K562 (cell line): ENCODE results near the gene HDC. TPM values are rescaled to one million over a fixed set of nuclear protein-coding genes. Genes with fewer than 3 reads are reported as not detected.

Experiments
- CBX5 ChIP-seq: IDR thresholded peaks from 2 replicates; pipeline ENCODE4 v1.6.1; 2014; ENCODE audit warnings: low read depth, borderline replicate concordance
- E2F4 ChIP-seq: sonication (generic); formaldehyde crosslinking; IDR thresholded peaks from 2 replicates; pipeline ENCODE4 v1.8.0; 2022; ENCODE audit warnings: mild to moderate bottlenecking, low read depth, missing genetic modification reagents
- KDM5B ChIP-seq: fragments of 200-600 bp; sonication (generic); IDR thresholded peaks from 2 replicates; pipeline ENCODE4 v1.6.1; 2012; ENCODE audit warnings: low read depth, mild to moderate bottlenecking, moderate library complexity, low read length, control low read depth, inconsistent platforms; ENCODE audit not compliant: insufficient replicate concordance
- KLF6 ChIP-seq: fragments of 250-450 bp; sonication (Bioruptor Pico); IDR thresholded peaks from 2 replicates; pipeline ENCODE4 v1.4.0; 2020; ENCODE audit warnings: mild to moderate bottlenecking, moderate library complexity, borderline replicate concordance
- MAFF ChIP-seq: IDR thresholded peaks from 2 replicates; pipeline ENCODE4 v1.6.1; 2012; ENCODE audit warnings: low read length, improper control_type of control experiment
- NFRKB ChIP-seq: fragments of 450-650 bp; IDR thresholded peaks from 2 replicates; pipeline ENCODE4 v1.6.1; 2016; ENCODE audit warnings: low read depth
- PCBP2 ChIP-seq: fragments of 200-400 bp; formaldehyde crosslinking; IDR thresholded peaks from 2 replicates; pipeline ENCODE4 v1.6.1; 2018; ENCODE audit warnings: low read length, low read depth, mild to moderate bottlenecking, moderate library complexity; ENCODE audit not compliant: poor library complexity, severe bottlenecking
- PYGO2 ChIP-seq: fragments of 450-650 bp; IDR thresholded peaks from 2 replicates; pipeline ENCODE4 v1.6.1; 2016; ENCODE audit warnings: mild to moderate bottlenecking, missing genetic modification characterization, moderate library complexity, missing compliant biosample characterization
- SMAD4 ChIP-seq: fragments of 250-450 bp; sonication (Bioruptor Pico); conservative IDR thresholded peaks from 2 replicates; pipeline ENCODE4 v1.8.0; 2021; ENCODE audit warnings: inconsistent platforms, mild to moderate bottlenecking, moderate library complexity
- SNIP1 ChIP-seq: fragments of 450-650 bp; IDR thresholded peaks from 2 replicates; pipeline ENCODE4 v1.7.1; 2017; ENCODE audit warnings: low read depth, mild to moderate bottlenecking
- STAT5B ChIP-seq: fragments of 250-450 bp; sonication (Bioruptor Pico); IDR thresholded peaks from 2 replicates; pipeline ENCODE4 v1.8.0; 2021; ENCODE audit warnings: mild to moderate bottlenecking, inconsistent platforms
- ZNF695 ChIP-seq: fragments of 450-650 bp; formaldehyde crosslinking; IDR thresholded peaks from 2 replicates; pipeline ENCODE4 v1.4.0; 2020; ENCODE audit warnings: mild to moderate bottlenecking, moderate library complexity
- ZNF77 ChIP-seq: fragments of 250-450 bp; sonication (Bioruptor Pico); IDR thresholded peaks from 2 replicates; pipeline ENCODE4 v1.5.0; 2020
- ZNF830 ChIP-seq: fragments of 250-450 bp; sonication (Bioruptor Pico); IDR thresholded peaks from 2 replicates; pipeline ENCODE4 v1.5.0; 2021; ENCODE audit warnings: mild to moderate bottlenecking
- polyA plus RNA-seq, 8 experiments: library from polyadenylated mRNA; depleted of rRNA in 4 of 8; stranded (reverse) in 5 of 8; unstranded in 3 of 8; fragments of >200 nt; fragmentation: Nextera tagmentation in 2 of 8; fragmentation: Illumina TruSeq in 1 of 8; extraction: Ambion mirVana in 2 of 8; extraction: Trizol in 1 of 8; gene quantifications; 2 replicates each; pipeline versions ENCODE4 v1.2.1 to v1.2.3, GENCODE V29; 2011 to 2014; ENCODE audit warnings: inconsistent platforms in 1 of 8, missing spikeins in 1 of 8
- total RNA-seq, 7 experiments: library from RNA; depleted of rRNA in 6 of 7; stranded (reverse); fragments of >200 nt in 6 of 7; fragmentation: Illumina TruSeq in 2 of 7; extraction: Trizol in 2 of 7; gene quantifications; 2 replicates each; pipeline versions ENCODE4 v1.2.1 to v1.2.3, GENCODE V29; 2011 to 2021; ENCODE audit warnings: low replicate concordance in 1 of 7
- TF ChIP-seq, protein P1 (sequence below): sonication (generic); formaldehyde crosslinking; IDR thresholded peaks from 2 replicates; pipeline ENCODE4 v1.8.1; 2023; ENCODE audit warnings: mild to moderate bottlenecking, missing genetic modification reagents
- TF ChIP-seq, protein P2 (sequence below): sonication (generic); formaldehyde crosslinking; IDR thresholded peaks from 2 replicates; pipeline ENCODE4 v1.8.0; 2022; ENCODE audit warnings: mild to moderate bottlenecking, missing genetic modification reagents
- TF ChIP-seq, protein P3 (sequence below): fragments of 450-650 bp; IDR thresholded peaks from 2 replicates; pipeline ENCODE4 v1.7.0; 2016; ENCODE audit warnings: borderline replicate concordance

Gene HDC
- total and polyA plus RNA-seq, 9 of the 15 experiments (the other 6 are each of a cell fraction or from before 2014, with no cell fraction given) = 0.26 to 5.3 (median 0.99) TPM

DNA sequence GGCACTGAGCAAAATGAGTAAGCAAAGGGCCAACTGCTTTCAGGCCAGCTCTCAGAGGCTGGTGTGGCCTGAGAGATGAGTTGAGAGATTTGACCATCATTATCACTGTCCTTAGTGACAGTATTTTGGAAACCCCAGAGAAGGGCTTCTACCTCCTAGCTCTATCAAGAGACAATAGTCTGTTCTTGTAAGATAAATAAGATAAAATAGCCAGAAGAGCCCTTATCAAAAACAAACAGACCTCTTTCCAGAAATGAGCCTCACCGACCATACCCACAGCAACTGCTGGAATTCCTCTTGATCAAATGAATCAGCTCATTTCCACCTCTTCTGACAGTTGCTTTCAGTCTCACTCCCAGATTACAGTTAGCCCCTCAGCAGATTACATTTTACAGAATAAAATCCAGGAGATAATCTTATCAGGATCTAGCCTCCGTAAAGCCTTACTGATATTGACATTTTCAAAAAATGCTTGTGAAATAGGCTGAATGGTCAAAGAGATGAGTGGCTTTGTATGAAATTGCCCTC is 4.5 kb downstream of the HDC start (continued):
- peak; percentile 76 for TF ChIP-seq MAFF
- TF ChIP-seq SNIP1 = no peak
- no peak for TF ChIP-seq STAT5B (CRISPR knock-in tag)
- peak; percentile 91 for TF ChIP-seq SMAD4 (CRISPR knock-in tag)
- no peak for TF ChIP-seq PCBP2
- no peak for TF ChIP-seq E2F4 (CRISPR knock-in tag)
- TF ChIP-seq ZNF695 (CRISPR knock-in tag) = no peak
- TF ChIP-seq, protein P1, sequence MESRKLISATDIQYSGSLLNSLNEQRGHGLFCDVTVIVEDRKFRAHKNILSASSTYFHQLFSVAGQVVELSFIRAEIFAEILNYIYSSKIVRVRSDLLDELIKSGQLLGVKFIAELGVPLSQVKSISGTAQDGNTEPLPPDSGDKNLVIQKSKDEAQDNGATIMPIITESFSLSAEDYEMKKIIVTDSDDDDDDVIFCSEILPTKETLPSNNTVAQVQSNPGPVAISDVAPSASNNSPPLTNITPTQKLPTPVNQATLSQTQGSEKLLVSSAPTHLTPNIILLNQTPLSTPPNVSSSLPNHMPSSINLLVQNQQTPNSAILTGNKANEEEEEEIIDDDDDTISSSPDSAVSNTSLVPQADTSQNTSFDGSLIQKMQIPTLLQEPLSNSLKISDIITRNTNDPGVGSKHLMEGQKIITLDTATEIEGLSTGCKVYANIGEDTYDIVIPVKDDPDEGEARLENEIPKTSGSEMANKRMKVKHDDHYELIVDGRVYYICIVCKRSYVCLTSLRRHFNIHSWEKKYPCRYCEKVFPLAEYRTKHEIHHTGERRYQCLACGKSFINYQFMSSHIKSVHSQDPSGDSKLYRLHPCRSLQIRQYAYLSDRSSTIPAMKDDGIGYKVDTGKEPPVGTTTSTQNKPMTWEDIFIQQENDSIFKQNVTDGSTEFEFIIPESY (CRISPR knock-in tag) = no peak
- no peak for TF ChIP-seq CBX5
- TF ChIP-seq, protein P2, sequence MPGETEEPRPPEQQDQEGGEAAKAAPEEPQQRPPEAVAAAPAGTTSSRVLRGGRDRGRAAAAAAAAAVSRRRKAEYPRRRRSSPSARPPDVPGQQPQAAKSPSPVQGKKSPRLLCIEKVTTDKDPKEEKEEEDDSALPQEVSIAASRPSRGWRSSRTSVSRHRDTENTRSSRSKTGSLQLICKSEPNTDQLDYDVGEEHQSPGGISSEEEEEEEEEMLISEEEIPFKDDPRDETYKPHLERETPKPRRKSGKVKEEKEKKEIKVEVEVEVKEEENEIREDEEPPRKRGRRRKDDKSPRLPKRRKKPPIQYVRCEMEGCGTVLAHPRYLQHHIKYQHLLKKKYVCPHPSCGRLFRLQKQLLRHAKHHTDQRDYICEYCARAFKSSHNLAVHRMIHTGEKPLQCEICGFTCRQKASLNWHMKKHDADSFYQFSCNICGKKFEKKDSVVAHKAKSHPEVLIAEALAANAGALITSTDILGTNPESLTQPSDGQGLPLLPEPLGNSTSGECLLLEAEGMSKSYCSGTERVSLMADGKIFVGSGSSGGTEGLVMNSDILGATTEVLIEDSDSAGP = no peak
- TF ChIP-seq ZNF77 (CRISPR knock-in tag) = no peak
- no peak for TF ChIP-seq KLF6
- TF ChIP-seq, protein P3, sequence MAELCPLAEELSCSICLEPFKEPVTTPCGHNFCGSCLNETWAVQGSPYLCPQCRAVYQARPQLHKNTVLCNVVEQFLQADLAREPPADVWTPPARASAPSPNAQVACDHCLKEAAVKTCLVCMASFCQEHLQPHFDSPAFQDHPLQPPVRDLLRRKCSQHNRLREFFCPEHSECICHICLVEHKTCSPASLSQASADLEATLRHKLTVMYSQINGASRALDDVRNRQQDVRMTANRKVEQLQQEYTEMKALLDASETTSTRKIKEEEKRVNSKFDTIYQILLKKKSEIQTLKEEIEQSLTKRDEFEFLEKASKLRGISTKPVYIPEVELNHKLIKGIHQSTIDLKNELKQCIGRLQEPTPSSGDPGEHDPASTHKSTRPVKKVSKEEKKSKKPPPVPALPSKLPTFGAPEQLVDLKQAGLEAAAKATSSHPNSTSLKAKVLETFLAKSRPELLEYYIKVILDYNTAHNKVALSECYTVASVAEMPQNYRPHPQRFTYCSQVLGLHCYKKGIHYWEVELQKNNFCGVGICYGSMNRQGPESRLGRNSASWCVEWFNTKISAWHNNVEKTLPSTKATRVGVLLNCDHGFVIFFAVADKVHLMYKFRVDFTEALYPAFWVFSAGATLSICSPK = no peak
- 0 out of 2 replicates have a peak, but pooled peaks have one; percentile 7 for TF ChIP-seq NFRKB
- TF ChIP-seq ZNF830 = no peak
- TF ChIP-seq KDM5B = no peak
- peak; percentile 88 for TF ChIP-seq PYGO2 (tag)
